ENCODE measurements around the gene CLMN.

Gene CLMN

GRCh38 chr14:95261616-95262510, 57.8 kb downstream of the CLMN start:
- no peak for DNase-seq (ENCODE audit: low read depth)
- no peak for TF ChIP-seq CTCF (conservative IDR thresholded peaks at IDR 0.05; ENCODE audit: low read depth, low read length)
- H3K4me3 ChIP-seq (ENCODE audit: low read length): no peak overlapping the region

GRCh38 chr14:95260537-95261361, 59.0 kb downstream of the CLMN start:
- no peak overlapping the region for H3K4me3 ChIP-seq (ENCODE audit: low read length)
- no peak for DNase-seq (ENCODE audit: low read depth)
- no peak for TF ChIP-seq CTCF (conservative IDR thresholded peaks at IDR 0.05; ENCODE audit: low read depth, low read length)

- TF ChIP-seq CTCF (conservative IDR thresholded peaks at IDR 0.05; ENCODE audit: low read depth, low read length): no peak
- H3K4me3 ChIP-seq (ENCODE audit: low read length): no peak overlapping the region
- DNase-seq (ENCODE audit: low read depth): no peak
Measured at GRCh38 chr14:95258754-95259593, 60.7 kb downstream of the CLMN start.

GRCh38 chr14:95258156-95258555, 61.6 kb downstream of the CLMN start:
- no peak for TF ChIP-seq CTCF (conservative IDR thresholded peaks at IDR 0.05; ENCODE audit: low read depth, low read length)
- no peak overlapping the region for H3K4me3 ChIP-seq (ENCODE audit: low read length)
- no peak for DNase-seq (ENCODE audit: low read depth)

GRCh38 chr14:95257521-95257920, 62.2 kb downstream of the CLMN start:
- TF ChIP-seq CTCF (conservative IDR thresholded peaks at IDR 0.05; ENCODE audit: low read depth, low read length): no peak
- DNase-seq (ENCODE audit: low read depth): no peak
- no peak overlapping the region for H3K4me3 ChIP-seq (ENCODE audit: low read length)

- DNase-seq (ENCODE audit: low read depth): no peak
- no peak for TF ChIP-seq CTCF (conservative IDR thresholded peaks at IDR 0.05; ENCODE audit: low read depth, low read length)
- H3K4me3 ChIP-seq (ENCODE audit: low read length): no peak overlapping the region
Measured at GRCh38 chr14:95256776-95257060, 63.0 kb downstream of the CLMN start.
